ENCODE data around the gene DPM1.

Gene DPM1

DNA sequence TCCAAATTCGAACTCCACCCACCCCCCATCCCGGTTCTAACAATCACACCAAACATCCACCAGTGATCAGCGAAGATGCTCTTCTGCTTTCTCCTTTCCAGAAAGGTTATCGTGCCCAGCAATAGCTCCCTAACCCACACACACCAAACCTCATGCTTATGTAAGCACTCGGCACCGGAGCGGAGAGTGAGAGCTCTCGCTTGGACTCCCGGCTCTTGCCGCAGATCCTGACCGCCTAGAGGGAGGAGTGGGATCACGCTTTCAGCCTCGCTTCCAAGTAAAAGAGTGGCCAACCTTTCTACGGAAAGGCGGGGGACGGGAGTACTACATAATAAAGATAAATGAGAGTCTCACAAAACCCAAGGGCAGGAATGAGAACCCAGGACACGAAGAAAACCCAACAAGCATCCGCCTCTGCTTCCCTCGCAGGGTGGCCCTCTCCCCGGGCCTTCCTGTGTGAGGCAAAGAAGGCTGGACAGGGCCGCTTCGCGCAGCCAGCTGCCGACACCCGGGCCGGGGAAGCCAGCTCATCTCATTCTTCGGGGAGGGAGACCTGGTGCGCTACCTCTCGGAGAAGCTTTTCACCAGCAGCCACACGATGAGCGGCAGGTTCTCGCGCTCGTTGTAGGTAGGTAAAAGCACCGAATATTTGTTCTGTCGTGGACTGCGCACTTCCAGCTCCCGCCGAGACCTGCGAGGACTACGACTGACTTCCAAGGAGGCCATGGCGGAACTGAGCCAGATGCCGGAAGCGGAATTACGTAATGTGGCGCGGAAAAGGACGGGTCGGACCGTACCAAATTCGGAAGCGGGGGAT is at the start of gene DPM1:
Gene DPM1, minus strand, starts transcription at position 735 of the 817 bp plus-strand sequence. Its CDS starts 9 bp downstream, at position 726.
- peak; percentile 84 for DNase-seq

DNA sequence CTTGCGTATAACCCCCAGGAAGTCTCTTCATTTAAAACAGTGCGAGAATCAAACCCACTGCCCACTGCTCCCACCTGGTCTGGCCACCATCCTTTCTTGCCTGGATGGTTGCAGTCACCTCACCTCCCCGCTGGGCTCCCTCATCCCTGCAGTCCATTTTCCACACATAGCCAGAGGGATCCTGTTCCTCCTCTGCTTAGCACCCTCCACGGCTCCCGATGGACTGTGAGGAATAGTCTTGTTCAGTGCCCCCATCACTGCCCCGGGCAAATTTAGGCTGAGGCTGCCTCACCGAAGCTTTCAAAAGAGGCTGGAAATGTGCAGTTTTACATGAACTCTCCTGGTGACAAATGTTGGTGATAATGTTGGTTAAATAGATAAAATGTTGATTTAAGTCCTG is 46.9 kb upstream of the DPM1 start:
- no peak for DNase-seq

DNA sequence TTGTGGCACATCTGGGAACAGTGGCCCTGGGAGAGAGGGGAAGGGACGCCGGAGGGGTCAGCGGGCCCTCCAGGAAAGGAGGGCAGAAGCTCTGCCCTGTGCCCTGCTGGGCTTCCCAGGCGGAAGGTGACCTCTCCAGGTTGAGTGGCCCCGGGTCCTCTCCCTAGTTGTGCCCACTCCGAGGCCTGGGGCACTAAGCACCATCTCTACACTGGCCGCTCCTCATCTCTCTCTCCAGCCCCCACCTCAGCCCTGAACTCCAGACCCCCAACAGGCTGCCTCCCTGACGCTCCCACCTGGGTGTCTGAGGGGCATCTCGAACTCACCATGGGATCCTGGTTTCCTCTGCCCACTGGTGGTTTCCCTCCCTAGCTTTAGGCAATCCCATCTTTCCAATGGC is 46.4 kb upstream of the DPM1 start:
- DNase-seq = no peak

DNA sequence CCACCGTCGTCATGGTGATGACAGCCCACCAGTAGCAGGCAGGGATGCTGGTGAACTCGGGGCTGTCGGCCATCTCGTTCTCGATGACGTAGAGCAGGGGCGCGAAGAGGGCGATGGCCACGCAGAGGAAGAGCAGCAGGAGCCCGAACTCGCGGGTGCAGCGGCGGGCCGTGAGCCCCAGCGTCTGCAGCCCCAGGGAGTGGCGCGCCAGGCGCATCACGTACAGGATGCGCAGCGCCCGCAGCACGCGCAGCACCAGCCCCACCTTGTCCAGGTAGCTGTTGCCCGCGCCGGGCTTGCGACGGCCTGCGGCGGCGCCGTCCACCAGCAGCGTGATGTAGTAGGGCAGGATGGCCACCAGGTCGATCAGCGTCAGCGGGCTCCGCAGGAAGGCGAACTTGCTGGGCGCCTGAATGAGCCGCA is 46.0 kb upstream of the DPM1 start:
- no peak for DNase-seq

DNA sequence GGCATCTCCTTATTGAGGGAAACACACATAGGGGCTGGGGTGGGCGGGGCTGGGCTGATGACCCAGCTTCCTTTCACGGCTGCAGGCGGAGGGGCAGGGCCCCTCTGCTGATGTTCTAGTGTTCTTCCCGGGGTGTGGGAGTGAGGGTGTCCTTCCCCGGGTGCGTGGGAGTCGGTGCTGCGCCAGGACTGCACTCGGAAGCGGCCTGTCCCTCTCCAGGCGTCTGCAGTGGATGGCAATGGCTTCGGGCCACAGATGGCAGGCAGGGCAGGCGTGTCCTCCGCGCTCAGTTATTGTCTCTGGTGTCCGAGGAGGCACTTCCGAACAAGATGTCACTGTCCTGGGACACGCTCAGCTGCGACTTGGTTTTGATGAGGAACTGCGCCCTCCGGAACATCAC is 45.4 kb upstream of the DPM1 start:
- DNase-seq = no peak

DNA sequence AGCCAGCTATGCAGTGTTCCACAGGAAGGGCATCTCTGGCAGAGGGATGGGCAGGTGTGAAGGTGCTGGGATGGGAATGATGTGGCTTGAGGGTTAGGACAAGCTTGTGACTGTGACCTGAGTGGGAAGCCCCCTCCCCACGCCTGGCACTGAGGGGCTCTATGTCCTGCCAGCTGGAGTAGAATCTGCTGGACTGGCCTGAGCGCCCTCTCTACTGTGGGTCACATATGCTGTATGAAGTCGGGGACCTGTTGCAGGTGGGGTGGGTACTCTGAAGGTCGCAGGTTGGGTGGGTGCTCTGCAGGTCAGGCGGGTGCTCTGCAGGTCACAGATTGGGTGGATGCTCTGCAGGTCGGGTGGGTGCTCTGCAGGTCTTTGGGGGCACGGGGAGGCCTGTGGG is 44.3 kb upstream of the DPM1 start:
- no peak for DNase-seq

DNA sequence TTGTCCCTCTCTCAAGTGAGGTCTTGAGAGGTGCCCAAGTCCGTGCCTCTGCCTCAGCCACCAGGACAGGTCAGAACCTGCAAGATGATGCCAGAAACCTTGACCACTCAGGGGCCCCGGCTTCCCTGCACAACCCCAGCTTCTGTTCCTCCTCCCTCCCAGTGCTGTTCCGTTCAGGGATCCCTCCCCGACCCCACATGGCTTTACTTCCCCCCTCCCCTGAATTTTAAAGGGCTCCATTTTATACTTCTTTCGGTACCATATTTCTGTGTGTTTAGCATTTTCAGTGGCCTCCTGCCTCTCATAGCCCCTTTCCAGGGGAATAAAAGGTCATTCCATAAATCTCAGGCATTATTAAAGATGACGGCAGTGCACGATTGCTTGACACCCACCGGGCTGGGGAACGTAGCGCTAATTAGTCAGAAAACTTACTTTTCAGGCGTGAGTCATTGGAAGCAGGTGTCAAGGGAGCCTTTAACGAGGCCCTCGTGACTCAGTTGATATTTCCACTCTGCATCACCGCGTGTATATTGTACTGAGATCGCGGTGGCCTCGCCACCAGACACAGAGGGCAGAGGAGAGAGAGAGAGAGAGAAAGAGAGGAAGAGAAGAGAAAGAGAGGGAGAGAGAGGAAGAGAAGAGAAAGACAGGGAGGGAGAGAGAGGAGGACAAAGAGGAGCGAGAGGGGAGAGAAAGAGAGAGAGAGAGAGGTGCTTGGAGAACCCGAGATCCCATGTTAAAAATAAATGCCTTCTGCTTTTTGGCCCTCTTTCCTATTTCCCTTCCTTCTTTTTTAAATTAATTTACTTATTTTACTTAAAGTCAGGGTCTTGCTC is 43.3 kb upstream of the DPM1 start:
- DNase-seq = no peak

DNA sequence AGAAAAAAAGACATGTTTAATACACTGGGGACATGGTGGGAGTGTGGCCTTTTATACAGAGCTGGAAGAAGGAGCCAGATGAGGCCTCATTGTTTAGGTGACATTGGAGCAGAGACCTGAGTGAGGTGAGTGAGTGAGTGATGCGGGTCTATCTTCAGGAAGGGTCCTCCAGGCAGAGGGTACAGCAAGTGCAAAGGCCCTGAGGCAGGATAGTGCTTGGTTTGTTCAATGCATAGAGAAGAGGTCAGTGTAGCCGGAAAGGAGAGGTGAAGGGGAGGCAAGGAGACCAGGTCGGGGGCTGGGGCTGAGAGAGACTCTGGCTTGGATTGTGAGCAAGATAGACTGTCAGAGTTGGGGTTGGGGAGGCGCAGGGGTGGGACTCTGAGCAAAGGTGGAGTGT is 41.0 kb upstream of the DPM1 start:
- no peak for DNase-seq

DNA sequence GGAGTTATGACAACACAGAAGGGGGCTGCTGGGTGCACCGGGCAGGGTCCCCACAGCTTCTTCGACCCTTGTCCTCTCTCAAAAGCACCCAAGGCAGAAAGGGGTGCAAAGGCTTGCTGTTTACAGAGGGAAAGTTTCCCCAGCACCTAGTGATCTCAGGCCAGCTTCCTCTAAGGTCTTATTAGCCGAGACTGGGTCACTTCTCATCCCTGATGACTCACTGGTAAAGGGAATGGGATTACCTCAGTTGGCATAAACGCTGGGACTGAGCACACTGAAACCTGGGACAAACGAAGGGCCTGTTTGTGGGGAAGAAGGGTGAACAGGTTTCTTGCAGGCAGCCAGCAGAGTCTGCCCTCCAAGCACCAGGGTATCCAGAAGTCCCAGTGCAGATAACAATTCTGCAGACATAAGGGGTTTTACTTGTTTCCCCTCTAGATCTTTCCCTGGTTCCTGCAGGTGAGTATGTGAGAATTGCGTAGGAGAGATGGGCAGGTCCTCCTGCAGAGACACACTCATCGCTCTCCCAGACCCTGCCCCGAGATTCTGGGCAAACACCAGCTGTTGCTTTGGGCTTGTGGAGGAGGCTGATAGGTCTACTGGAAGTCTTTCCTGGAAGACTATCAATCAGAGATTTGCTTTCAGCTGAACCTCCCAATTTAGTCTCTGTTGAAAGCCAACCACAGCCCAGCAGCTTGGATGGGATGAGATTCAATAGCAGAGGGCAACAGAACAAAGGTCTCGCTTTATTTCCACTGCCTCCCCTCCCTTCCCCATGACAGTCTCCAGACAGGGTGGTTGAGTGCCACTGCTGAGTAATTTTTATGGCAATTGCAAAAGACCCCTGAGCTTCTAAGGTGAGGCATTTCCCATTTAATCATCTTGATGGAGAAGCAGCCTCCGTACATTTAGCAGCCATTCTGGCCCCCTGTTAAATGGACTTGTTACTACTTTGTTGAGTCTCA is 38.9 kb upstream of the DPM1 start:
- DNase-seq = no peak

DNA sequence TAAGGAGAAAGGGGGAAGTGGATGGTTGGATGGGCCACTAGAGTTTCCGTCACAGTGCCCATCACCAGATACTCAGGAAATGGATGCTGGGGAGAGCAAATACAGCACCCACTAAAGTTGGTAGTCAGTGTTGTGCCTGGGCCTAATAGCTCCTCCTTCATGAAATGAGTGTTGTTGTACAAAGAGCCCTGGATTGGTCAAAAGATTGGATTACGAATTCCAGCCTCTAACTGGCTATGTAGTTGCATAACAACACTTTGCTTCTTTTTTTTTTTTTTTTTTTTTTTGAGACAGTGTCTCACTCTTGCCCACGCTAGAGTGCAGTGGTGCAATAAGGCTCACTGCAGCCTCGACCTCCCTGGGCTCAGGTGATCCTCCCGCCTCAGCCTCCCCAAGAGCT is 37.2 kb upstream of the DPM1 start:
- no peak for DNase-seq

DNA sequence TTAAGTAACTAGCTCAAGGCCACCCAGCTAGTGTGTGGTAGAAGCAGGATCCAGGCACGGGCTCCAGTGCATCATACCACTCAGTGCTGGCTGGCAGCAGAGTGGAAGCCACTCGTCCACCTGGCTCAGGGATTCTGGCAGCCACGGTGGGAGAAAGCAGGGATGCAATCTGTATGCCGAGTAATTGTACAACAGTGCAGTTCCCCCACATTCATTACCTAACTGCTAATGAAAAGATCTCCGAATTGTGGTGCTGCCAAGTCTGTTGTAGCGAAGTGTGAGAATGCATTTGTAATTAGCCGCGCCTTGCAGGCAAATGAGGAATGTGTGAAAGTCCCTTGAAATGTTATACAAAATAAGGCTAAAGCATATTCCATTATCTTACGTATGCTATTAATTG is 35.5 kb upstream of the DPM1 start:
- DNase-seq = no peak

DNA sequence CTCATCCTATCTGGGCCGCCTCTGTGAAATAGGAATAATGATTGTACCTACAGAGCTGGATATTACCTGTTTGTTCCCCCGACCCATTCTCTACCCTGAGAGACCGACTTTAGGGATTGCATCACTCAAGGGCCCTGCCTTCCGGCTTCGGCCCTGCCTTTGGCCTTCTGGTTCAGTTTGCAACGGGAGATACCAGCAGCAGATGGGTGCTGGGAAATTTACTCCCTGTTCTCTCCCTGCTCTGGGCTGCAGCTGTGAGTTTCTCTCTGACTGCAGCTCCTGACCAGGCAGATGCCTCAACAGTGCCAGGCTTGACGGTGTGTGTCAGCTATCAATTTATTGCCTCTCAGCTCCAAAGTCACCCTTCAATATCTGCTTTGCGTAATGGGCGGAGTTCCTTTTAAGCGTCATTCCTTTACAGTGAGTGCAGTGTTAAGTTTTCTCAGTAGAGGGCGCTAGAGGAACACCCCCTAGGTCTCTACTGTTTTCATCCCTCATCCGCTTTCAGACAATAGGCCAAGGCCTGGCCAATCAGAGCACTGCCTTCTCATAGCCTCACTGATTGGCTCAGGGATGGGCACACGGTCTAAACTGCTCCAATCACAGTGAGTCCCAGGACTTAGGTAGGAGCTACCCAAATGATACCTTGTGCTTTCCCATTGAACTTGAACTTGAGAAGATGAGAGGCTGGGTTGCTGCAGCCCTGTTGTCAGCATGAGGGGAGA is 34.6 kb upstream of the DPM1 start:
- DNase-seq = peak; percentile 34

DNA sequence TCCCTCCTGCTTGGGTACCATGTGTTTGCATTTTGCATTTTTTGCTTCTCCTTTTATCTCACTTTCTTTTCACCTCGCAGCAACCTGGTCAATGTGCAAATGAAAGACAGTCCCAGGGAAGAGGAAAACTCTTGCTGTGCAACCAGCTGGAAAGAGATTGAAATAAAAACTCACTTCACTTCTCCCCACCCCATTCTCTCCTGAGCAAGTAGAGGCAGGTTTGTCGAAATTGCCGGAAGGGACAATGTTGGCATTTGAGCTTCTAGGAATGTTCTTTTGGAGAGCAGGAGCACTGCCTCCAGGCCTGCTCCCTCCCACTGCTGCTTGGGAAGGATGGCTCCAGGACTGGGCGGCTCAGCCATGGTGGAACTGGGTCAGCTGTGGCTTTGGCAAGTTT is 34.0 kb upstream of the DPM1 start:
- no peak for DNase-seq

DNA sequence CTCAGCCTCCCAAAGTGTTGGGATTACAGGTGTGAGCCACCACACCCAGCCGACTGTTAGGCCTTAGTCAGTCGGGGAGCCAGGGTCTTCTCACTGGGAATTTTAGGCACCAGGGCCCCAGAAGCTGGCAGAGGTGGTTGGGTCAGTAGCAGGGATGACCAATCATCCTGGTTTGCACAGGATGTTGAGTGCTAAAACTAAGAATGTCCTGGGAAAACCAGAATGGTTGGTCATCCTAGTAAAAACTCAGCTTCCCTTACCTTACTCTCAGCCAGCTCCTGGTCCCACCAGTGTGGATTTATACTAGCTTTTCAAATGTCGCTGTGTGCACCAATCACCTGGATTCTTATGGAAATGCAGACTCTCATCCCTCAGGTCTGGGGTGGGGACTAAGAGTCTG is 32.7 kb upstream of the DPM1 start:
- no peak for DNase-seq

DNA sequence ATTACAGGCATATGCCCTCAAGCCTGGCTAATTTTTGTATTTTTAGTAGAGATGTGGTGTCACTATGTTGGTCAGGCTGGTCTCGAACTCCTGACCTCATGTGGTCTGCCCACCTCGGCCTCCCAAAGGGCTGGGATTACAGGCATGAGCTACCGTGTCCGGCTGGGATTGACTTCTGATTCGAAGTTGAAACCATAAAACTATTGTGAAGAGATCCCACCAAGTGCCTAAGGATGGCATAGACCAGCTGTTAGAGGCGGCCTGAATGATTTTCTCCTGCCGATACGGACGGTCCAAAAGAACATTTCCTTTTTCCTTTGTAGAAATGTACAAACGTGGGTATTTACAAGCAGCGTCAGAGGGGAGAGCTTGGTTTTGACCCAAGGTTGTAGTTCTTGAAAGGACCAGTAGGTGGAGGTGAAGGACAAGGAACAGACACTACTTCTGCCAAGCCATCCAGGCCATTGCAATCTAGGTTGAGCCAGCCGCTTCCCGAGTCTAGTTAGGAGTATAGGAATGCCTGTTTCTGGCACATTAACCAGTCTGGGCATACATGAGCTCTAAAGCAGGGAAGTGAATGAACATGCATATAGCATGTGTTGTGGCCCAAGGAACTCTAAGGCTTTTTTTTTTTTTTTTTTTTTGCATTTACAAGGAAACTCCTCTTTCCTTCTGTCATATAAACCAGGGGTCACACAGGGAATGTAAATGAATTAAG is 29.3 kb upstream of the DPM1 start:
- DNase-seq = peak; percentile 46

DNA sequence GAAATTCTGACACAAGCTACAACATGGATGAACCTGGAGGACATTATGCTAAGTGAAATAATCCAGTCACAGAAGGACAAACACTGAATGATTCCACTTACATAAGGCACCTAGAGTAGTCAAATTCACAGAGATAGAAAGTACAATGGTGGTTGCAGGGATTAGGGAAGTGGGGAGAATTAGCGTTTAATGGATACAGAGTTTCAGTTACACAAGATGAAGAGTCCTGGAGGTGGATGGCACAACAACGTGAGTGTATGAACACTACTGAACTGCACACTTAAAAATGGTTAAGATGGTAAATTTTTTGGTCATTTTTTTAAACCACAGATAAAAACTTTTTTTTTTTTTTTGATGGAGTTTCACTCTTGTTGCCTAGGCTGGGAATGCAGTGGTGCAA is 25.0 kb upstream of the DPM1 start:
- DNase-seq = no peak

DNA sequence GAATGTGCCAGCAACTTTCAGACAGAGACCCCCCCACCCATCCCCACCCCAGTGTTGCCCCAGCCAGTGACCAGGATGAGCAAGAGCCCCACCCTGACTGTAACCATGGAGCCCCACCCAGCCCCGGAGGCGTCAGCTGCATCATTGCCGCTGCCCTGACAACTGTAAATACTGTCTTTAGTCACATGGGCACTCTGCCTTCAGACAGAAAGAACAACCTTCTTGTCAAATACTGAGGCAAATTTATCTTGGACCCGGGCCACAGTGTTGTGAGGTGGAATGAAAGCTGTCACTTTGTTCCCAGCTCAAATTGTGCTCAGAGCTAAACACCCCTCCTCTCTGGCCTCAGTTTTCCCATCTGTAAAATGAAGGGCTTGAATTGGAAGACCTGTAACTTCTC is 24.0 kb upstream of the DPM1 start:
- DNase-seq = no peak

DNA sequence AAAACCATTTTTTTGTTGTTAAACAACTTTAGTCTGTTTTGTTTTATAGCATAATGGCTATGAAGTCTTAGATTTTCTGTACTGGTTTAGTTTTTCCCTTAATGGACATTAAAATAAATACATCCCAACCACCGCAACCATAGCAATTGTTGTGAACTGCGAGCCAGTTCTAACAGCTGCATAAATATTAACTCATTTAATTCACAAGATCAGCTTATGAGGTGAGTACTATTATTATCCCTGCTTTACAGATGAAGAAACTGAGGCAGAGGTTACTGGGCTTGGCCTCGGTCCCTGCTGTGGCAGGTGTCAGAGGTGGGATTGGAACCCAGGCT is 23.3 kb upstream of the DPM1 start:
- DNase-seq = no peak

DNA sequence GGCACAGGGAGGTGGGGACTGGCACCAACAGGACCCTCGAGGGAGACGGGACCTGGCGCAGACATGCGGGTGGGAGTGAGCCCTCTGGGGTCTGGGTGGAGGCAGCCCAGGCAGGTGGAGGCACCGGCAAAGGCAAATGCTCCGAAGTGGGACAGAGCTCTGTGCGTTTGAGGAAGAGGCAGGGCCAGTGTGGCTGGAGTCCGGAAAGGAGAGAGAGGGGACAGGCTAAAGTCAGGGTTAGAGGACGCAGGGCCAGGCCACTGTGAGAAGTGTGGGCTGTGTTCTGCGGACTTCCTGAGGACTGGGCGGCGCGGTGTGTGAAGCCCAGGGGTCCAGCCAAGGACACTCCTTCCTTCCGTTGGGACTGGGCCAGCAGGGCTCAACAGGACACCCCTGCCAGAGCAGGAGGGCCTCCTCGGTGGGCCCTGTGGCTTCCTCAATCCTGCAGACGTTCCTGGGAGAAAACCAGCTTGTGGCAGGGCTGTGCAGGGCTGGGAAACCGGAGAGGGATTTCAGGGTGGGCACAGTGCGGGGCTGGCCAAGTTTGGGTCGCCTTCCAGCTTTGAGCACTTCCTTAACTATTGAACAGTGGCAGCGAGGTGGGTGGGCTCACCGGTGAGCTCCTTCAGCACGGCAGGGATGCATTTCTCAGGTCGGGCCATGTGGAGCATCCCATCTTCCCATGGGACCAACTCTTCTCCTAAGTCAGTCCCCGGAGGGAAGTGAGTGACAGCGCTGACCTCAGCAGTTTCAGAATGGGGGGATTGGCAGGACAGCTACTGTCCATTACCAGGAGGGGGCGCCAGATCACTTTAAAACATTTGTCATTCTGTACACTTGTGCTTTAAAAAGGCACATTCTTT is 22.8 kb upstream of the DPM1 start:
- peak; percentile 49 for DNase-seq

DNA sequence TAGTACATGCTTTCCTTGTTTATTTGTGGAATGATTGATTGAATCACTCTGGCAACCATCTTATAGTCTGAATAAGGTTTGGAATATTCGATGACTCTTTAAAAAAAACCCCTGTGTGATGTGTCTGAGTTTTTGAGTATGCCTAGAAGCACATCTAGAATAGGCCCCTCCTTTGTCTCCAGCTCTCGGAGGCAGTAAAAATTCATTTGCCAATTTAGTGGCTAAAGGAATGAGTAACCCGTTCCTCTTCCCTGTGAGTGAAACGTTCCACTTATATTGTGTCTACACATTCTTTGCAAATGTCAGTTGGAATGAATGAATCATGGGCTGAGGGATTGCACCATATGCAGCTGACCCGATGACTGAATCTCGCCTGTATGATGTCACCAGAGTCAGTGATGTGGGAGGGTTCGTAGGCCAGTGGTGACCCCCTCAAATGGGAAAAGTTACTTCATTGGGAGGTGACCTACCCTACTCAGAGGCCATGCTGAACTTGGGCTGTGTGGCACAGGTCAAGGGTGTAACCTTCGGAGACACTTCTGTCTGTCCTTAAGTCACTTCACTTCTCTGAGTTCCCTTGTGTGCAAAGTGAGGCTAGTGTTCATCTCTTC is 21.8 kb upstream of the DPM1 start:
- peak; percentile 26 for DNase-seq
